ENCODE measurements around the gene ECHS1. TPM values are rescaled to one million over a fixed set of nuclear protein-coding genes. Genes with fewer than 3 reads are reported as not detected.

Gene ECHS1
- total RNA-seq, 1 donor from 2014 or later = 224 TPM

- ATAC-seq (no peak), DNase-seq (ENCODE audit: missing footprints) (peak; percentile 70)
- intact Hi-C loops (cut with DNase I) = no loop called here
Measured at GRCh38 chr10:133351408-133352318, 21.5 kb downstream of the ECHS1 start.

- no peak for ATAC-seq
- intact Hi-C loops (cut with DNase I) = no loop called here
- DNase-seq (ENCODE audit: missing footprints) = peak; percentile 68
Measured at GRCh38 chr10:133350950-133351329, 22.2 kb downstream of the ECHS1 start.

GRCh38 chr10:133350283-133350949 lies 22.7 kb downstream of the ECHS1 start:
- no peak for ATAC-seq
- peak; percentile 45 for DNase-seq (ENCODE audit: missing footprints)
- intact Hi-C loops (cut with DNase I) = no loop called here

GRCh38 chr10:133349577-133350011 lies 23.6 kb downstream of the ECHS1 start:
- ATAC-seq = no peak
- intact Hi-C loops (cut with DNase I) = no loop called here
- DNase-seq (ENCODE audit: missing footprints) = peak; percentile 33

GRCh38 chr10:133349160-133349568 lies 24.0 kb downstream of the ECHS1 start:
- peak; percentile 45 for DNase-seq (ENCODE audit: missing footprints)
- intact Hi-C loops (cut with DNase I) = no loop called here
- ATAC-seq = no peak

GRCh38 chr10:133347710-133348517 lies 25.2 kb downstream of the ECHS1 start:
- intact Hi-C loops (cut with DNase I) = no loop called here
- no peak for DNase-seq (ENCODE audit: missing footprints)

GRCh38 chr10:133346413-133346812 lies 26.7 kb downstream of the ECHS1 start:
- ATAC-seq (no peak), DNase-seq (ENCODE audit: missing footprints) (no peak)
- intact Hi-C loops (cut with DNase I) = no loop called here

More at GRCh38 chr10:133347710-133348517, 25.2 kb downstream of the ECHS1 start:
- ATAC-seq = no peak

GRCh38 chr10:133344236-133344635 lies 28.9 kb downstream of the ECHS1 start:
- intact Hi-C loops (cut with DNase I) = no loop called here
- DNase-seq (ENCODE audit: missing footprints) = no peak
- ATAC-seq = no peak

GRCh38 chr10:133343558-133343957 lies 29.6 kb downstream of the ECHS1 start:
- ATAC-seq = no peak
- intact Hi-C loops (cut with DNase I) = no loop called here
- peak; percentile 23 for DNase-seq (ENCODE audit: missing footprints)

- no peak for DNase-seq (ENCODE audit: missing footprints)
- ATAC-seq = no peak
- intact Hi-C loops (cut with DNase I) = no loop called here
Measured at GRCh38 chr10:133342942-133343341, 30.2 kb downstream of the ECHS1 start.

GRCh38 chr10:133341983-133342382 lies 31.2 kb downstream of the ECHS1 start:
- intact Hi-C loops (cut with DNase I) = no loop called here
- ATAC-seq (no peak), DNase-seq (ENCODE audit: missing footprints) (no peak)

- intact Hi-C loops (cut with DNase I) = no loop called here
- ATAC-seq (no peak), DNase-seq (ENCODE audit: missing footprints) (peak; percentile 54)
Measured at GRCh38 chr10:133339708-133340380, 33.3 kb downstream of the ECHS1 start.

GRCh38 chr10:133338080-133339071 lies 34.8 kb downstream of the ECHS1 start:
- ATAC-seq (no peak), DNase-seq (ENCODE audit: missing footprints) (peak; percentile 21)
- intact Hi-C loops (cut with DNase I) = no loop called here

- intact Hi-C loops (cut with DNase I) = no loop called here
- no peak for ATAC-seq
- peak; percentile 50 for DNase-seq (ENCODE audit: missing footprints)
Measured at GRCh38 chr10:133337370-133337725, 35.8 kb downstream of the ECHS1 start.

GRCh38 chr10:133336577-133337369 lies 36.4 kb downstream of the ECHS1 start, which contains the start of gene CALY:
Gene CALY, minus strand, starts transcription at chr10:133336896. Its CDS starts 7,907 bp downstream, at chr10:133328989.
- DNase-seq (ENCODE audit: missing footprints) (peak; percentile 65), ATAC-seq (no peak)
- intact Hi-C loops (cut with DNase I) = no loop called here

- DNase-seq (ENCODE audit: missing footprints) (peak; percentile 64), ATAC-seq (no peak)
- intact Hi-C loops (cut with DNase I) = no loop called here
Measured at GRCh38 chr10:133336118-133336576, 37.0 kb downstream of the ECHS1 start.

All from Right ventricle myocardium inferior (tissue), 1 donor.